Memory B cell (primary cell): Measurements from ENCODE around the gene MAP7D1.
A peak's percentile ranks its signal among the peaks of the same experiment; 100 is the strongest.

ENCODE experiments used
- ATAC-seq: fragments of 150-1000 bp; cut with Tn5 transposase; 2 replicates; pipeline ENCODE4 v1.10.0; 2021; ENCODE audit warnings: low read depth, mild to moderate bottlenecking, moderate library complexity
- DNase-seq, 2 donors: peaks; one replicate each; pipeline ENCODE4 v3.0.0; 2022; ENCODE audit warnings: low spot score in 2 of 2
- H3K27ac Mint-ChIP-seq: one replicate; pipeline ENCODE4 v1.8.0; 2022; ENCODE audit warnings: mild to moderate bottlenecking, moderate library complexity, mixed read lengths
- H3K27me3 Mint-ChIP-seq: one replicate; pipeline ENCODE4 v1.8.0; 2022; ENCODE audit warnings: mixed read lengths
- H3K36me3 Mint-ChIP-seq: one replicate; pipeline ENCODE4 v1.8.0; 2022; ENCODE audit warnings: mild to moderate bottlenecking, mixed read lengths
- H3K4me1 Mint-ChIP-seq: one replicate; pipeline ENCODE4 v1.8.0; 2022; ENCODE audit warnings: mixed read lengths
- H3K4me3 Mint-ChIP-seq: one replicate; pipeline ENCODE4 v1.8.0; 2022; ENCODE audit warnings: mild to moderate bottlenecking, moderate library complexity, mixed read lengths
- H3K9me3 Mint-ChIP-seq: one replicate; pipeline ENCODE4 v1.8.0; 2022; ENCODE audit warnings: mixed read lengths

Gene MAP7D1

DNA sequence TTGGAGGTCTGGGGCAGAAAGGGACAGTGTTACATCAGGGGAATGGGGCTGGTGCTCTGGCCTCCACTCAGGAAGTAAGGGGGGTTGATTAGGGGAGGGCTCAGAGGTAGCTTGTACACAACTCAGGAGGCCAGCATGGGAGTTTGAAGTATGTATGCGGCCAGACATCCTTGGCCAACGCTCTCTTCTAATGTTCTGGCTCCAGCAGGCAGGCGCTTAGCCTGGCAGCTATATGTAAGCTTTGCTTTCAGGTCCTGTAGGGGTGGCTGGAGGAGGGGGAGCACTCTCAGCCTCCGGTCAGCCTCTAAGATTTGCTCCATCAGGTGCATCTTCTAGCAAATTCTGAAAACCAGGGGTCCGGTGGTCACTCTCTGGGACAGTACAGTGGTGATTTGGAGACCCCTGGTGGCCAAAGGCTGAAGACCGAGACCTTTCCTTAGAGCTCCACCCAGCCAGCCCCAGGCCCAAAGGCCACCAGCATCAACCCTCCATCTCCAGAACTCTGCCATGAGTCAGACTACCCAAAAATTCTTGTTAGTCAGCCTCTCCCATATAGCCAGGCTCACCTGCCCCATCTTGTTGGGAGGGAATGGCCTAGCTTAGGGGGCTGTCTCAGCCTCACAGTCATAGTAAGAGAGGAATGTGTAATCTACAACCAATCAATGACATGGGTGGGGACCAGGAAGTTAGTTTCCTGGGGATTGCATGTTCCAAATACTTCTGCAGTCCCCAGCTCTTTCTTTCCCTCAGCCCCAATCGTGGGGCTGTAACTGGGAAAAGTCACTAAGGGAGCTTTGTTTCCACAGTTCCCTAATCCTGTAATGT lies 21.2 kb upstream of the MAP7D1 start:
- no peak for DNase-seq
- H3K27me3 Mint-ChIP-seq, result no peaks in the 10 kb centered on the region
- H3K27ac Mint-ChIP-seq, result no peak overlapping the region
- H3K4me3 Mint-ChIP-seq, result no peak overlapping the region
- no peaks in the 10 kb centered on the region for H3K9me3 Mint-ChIP-seq
- H3K36me3 Mint-ChIP-seq, result peaks cover 15% of the 10 kb centered on the region
- no peaks in the 10 kb centered on the region for H3K4me1 Mint-ChIP-seq
- ATAC-seq, result peak; percentile 55

GRCh38 chr1:36135330-36135667 lies 20.7 kb upstream of the MAP7D1 start:
- no peak overlapping the region for H3K27ac Mint-ChIP-seq

DNA sequence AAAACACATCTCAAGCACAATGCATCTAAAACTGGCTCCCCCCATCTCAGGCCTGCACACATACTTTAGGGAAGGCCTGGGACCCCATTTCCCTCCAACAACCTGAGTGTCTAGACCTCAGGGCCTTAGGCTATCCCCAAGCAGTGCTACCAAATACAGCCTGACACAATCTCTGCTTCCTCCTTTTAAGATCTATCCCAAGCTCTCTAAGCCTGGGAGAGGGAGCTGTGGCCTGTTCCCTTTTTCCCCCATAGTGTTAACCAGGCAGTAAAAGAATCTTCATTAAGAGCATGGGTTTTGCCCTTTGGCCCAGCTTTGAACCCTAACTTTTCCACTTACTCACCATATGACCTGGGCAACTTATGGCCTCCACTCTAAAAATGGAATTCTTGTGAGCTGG lies 20.2 kb upstream of the MAP7D1 start:
- no peaks in the 10 kb centered on the region for H3K4me1 Mint-ChIP-seq

More at GRCh38 chr1:36135330-36135667, 20.7 kb upstream of the MAP7D1 start:
- ATAC-seq (no peak), DNase-seq (no peak)
- Mint-ChIP-seq H3K4me3 (no peak overlapping the region), H3K4me1 (no peaks in the 10 kb centered on the region), H3K27me3 (no peaks in the 10 kb centered on the region), H3K9me3 (no peaks in the 10 kb centered on the region), H3K36me3 (peaks cover 18% of the 10 kb centered on the region)

DNA sequence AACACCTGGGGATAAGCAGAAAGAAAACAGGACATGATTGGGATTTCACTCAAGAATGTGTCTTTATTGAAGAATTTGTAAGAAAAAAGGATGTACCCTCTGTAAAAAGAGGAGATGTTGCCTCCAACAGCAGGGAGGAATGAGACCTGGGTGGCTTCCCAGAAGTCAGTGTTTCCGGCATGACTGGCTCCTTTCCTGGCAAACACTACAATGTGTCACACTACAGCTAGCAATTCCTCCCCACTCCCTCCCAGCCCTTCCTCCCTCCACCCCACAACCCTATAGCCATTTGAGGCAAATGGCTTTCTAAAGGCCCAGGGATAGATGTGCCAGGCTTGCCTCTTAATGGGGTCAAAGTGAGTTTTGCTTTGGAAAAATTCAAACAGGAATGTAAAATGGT lies 19.4 kb upstream of the MAP7D1 start:
- peaks cover 3% of the 10 kb centered on the region for H3K4me1 Mint-ChIP-seq
- DNase-seq, result no peak
- peaks cover 18% of the 10 kb centered on the region for H3K36me3 Mint-ChIP-seq
- no peak overlapping the region for H3K4me3 Mint-ChIP-seq
- no peak for ATAC-seq
- no peaks in the 10 kb centered on the region for H3K27me3 Mint-ChIP-seq
- H3K9me3 Mint-ChIP-seq, result no peaks in the 10 kb centered on the region
- no peak overlapping the region for H3K27ac Mint-ChIP-seq

More for the DNA sequence above, 20.2 kb upstream of the MAP7D1 start:
- peaks cover 18% of the 10 kb centered on the region for H3K36me3 Mint-ChIP-seq
- no peak overlapping the region for H3K4me3 Mint-ChIP-seq
- H3K27me3 Mint-ChIP-seq, result no peaks in the 10 kb centered on the region
- no peak overlapping the region for H3K27ac Mint-ChIP-seq
- ATAC-seq, result no peak
- H3K9me3 Mint-ChIP-seq, result no peaks in the 10 kb centered on the region
- DNase-seq, result no peak

GRCh38 chr1:36137226-36137625 lies 18.7 kb upstream of the MAP7D1 start:
- no peak overlapping the region for H3K4me3 Mint-ChIP-seq
- peaks cover 18% of the 10 kb centered on the region for H3K36me3 Mint-ChIP-seq
- DNase-seq (no peak), ATAC-seq (no peak)
- no peak overlapping the region for H3K27ac Mint-ChIP-seq
- H3K27me3 Mint-ChIP-seq, result no peaks in the 10 kb centered on the region
- H3K9me3 Mint-ChIP-seq, result no peaks in the 10 kb centered on the region
- peaks cover 5% of the 10 kb centered on the region for H3K4me1 Mint-ChIP-seq

- Mint-ChIP-seq H3K27ac (no peak overlapping the region), H3K36me3 (peaks cover 18% of the 10 kb centered on the region), H3K4me3 (no peak overlapping the region), H3K4me1 (peaks cover 5% of the 10 kb centered on the region), H3K9me3 (no peaks in the 10 kb centered on the region), H3K27me3 (no peaks in the 10 kb centered on the region)
- ATAC-seq (no peak), DNase-seq (no peak)
These were observed 18.2 kb upstream of the MAP7D1 start for GRCh38 chr1:36137776-36138175.

GRCh38 chr1:36139521-36139920 lies 16.4 kb upstream of the MAP7D1 start:
- Mint-ChIP-seq H3K36me3 (peaks cover 19% of the 10 kb centered on the region), H3K27me3 (no peaks in the 10 kb centered on the region), H3K27ac (no peak overlapping the region), H3K4me1 (peaks cover 13% of the 10 kb centered on the region), H3K9me3 (no peaks in the 10 kb centered on the region), H3K4me3 (no peak overlapping the region)
- no peak for DNase-seq
- no peak for ATAC-seq

- no peaks in the 10 kb centered on the region for H3K9me3 Mint-ChIP-seq
- ATAC-seq, result no peak
- DNase-seq, result no peak
- peaks cover 19% of the 10 kb centered on the region for H3K36me3 Mint-ChIP-seq
- peaks cover 13% of the 10 kb centered on the region for H3K4me1 Mint-ChIP-seq
- no peak overlapping the region for H3K27ac Mint-ChIP-seq
- H3K4me3 Mint-ChIP-seq, result no peak overlapping the region
- H3K27me3 Mint-ChIP-seq, result no peaks in the 10 kb centered on the region
These were observed 13.8 kb upstream of the MAP7D1 start for GRCh38 chr1:36142121-36142520.

- peaks cover 12% of the 10 kb centered on the region for H3K36me3 Mint-ChIP-seq
These were observed 12.5 kb upstream of the MAP7D1 start for GRCh38 chr1:36143424-36143823.

GRCh38 chr1:36144413-36144812 lies 11.5 kb upstream of the MAP7D1 start:
- no peak for ATAC-seq

More at GRCh38 chr1:36143424-36143823, 12.5 kb upstream of the MAP7D1 start:
- Mint-ChIP-seq H3K27me3 (no peaks in the 10 kb centered on the region), H3K4me1 (peaks cover 19% of the 10 kb centered on the region), H3K9me3 (no peaks in the 10 kb centered on the region), H3K27ac (no peak overlapping the region), H3K4me3 (no peak overlapping the region)
- no peak for ATAC-seq
- no peak for DNase-seq

DNA sequence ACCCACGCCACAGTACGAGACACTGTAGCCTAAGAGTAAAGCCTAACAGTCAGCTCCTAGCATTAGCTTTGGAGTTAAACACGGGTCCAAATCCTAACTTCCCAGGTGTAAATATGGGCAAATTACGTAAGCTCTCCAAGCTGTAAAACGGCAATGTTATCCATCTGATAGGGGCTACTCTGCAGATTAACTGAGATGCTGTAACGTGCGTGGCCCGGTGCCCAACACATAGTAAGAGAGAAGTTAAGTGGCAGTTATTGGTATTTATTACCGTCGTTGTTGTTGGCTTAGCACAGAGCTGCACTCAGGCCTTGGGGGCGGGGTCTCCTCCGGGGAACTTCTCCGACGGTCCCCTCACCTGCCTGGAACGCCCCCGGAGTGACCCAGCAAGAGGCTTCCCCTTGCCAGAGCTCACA lies 7.1 kb upstream of the MAP7D1 start:
- Mint-ChIP-seq H3K4me1 (peaks cover 26% of the 10 kb centered on the region), H3K9me3 (no peaks in the 10 kb centered on the region), H3K27me3 (no peaks in the 10 kb centered on the region), H3K4me3 (peak overlapping the region; percentile 96), H3K27ac (peak overlapping the region; percentile 96), H3K36me3 (peaks cover 2% of the 10 kb centered on the region)
- no peak for DNase-seq
- ATAC-seq, result peak; percentile 15

More at GRCh38 chr1:36144413-36144812, 11.5 kb upstream of the MAP7D1 start:
- H3K4me3 Mint-ChIP-seq, result no peak overlapping the region
- H3K27ac Mint-ChIP-seq, result no peak overlapping the region
- peaks cover 9% of the 10 kb centered on the region for H3K36me3 Mint-ChIP-seq
- no peaks in the 10 kb centered on the region for H3K27me3 Mint-ChIP-seq
- H3K4me1 Mint-ChIP-seq, result peaks cover 19% of the 10 kb centered on the region
- no peaks in the 10 kb centered on the region for H3K9me3 Mint-ChIP-seq
- DNase-seq, result no peak

- Mint-ChIP-seq H3K9me3 (no peaks in the 10 kb centered on the region), H3K4me3 (peak within 1 kb of the TSS; percentile 96), H3K36me3 (peaks cover 2% of the 10 kb centered on the region)
These were observed 6.6 kb upstream of the MAP7D1 start, which contains the start of gene TRAPPC3 for GRCh38 chr1:36149237-36149972. TRAPPC3 (minus strand) TSS chr1:36149486; CDS start chr1:36149378, 108 bp downstream.

DNA sequence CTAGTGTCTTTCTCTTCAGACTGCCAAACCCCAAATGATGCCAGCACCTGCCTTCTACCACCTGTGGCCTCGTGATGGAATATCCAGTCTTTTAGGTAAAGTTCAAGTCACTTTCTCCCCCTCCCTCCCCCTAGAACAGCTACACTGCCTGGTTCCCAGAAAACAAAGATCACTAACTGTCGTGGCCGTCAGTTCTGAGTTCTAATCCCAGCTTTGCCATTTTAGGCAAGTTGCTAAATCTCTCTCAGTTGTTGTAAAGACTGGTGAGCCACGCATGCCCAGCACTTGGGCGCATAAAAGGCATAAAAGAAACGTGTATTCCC lies 6.0 kb upstream of the MAP7D1 start:
- H3K36me3 Mint-ChIP-seq, result peaks cover 2% of the 10 kb centered on the region
- H3K4me1 Mint-ChIP-seq, result peaks cover 29% of the 10 kb centered on the region
- no peaks in the 10 kb centered on the region for H3K9me3 Mint-ChIP-seq
- ATAC-seq, result no peak
- peak overlapping the region; percentile 96 for H3K27ac Mint-ChIP-seq
- no peak for DNase-seq
- no peaks in the 10 kb centered on the region for H3K27me3 Mint-ChIP-seq
- peak overlapping the region; percentile 96 for H3K4me3 Mint-ChIP-seq

More at GRCh38 chr1:36149237-36149972, 6.6 kb upstream of the MAP7D1 start, which contains the start of gene TRAPPC3:
- peaks cover 27% of the 10 kb centered on the region for H3K4me1 Mint-ChIP-seq
- DNase-seq (peak; percentile 94 to 98), ATAC-seq (peak; percentile 91)
- peak within 1 kb of the TSS; percentile 96 for H3K27ac Mint-ChIP-seq
- H3K27me3 Mint-ChIP-seq, result no peaks in the 10 kb centered on the region

- Mint-ChIP-seq H3K9me3 (no peaks in the 10 kb centered on the region), H3K27me3 (no peaks in the 10 kb centered on the region), H3K36me3 (peaks cover 2% of the 10 kb centered on the region), H3K4me1 (peaks cover 29% of the 10 kb centered on the region), H3K27ac (peak overlapping the region; percentile 96), H3K4me3 (peak overlapping the region; percentile 96)
- DNase-seq (peak in 1 of 2 donors; percentile 52), ATAC-seq (peak; percentile 12)
These were observed 5.4 kb upstream of the MAP7D1 start for GRCh38 chr1:36150296-36151133.
